Natural killer cell treated with Interleukin-12 subunit alpha and Interleukin-12 subunit beta and Interleukin-15 and Interleukin-18, amount 100 ng/mL, for 72 hours (primary cell): ENCODE measurements around the gene RNU1-2. TPM values are rescaled to one million over a fixed set of nuclear protein-coding genes. Genes with fewer than 3 reads are reported as not detected.
A peak's percentile ranks its signal among the peaks of the same experiment; 100 is the strongest.
"Not testable (repeated sequence)": the region's sequence is repeated elsewhere in the genome, so short reads cannot be mapped to it uniquely, and the experiment has no call there.

Source experiments
- ATAC-seq, 2 donors: fragments of 150-1000 bp; cut with Tn5 transposase in 1 of 2; sonication (Bioruptor Pico), chemical (Tn5 transposase) in 1 of 2; 2 replicates each; pipeline ENCODE4 v1.10.0; 2021
- DNase-seq: peaks from one replicate; pipeline ENCODE4 v3.0.0; 2022; ENCODE audit warnings: low spot score
- H3K27ac Mint-ChIP-seq, 2 donors: 1 replicate in 1 of 2; 2 replicates in 1 of 2; pipeline ENCODE4 v1.8.0; 2022; ENCODE audit warnings: mixed read lengths in 2 of 2, mild to moderate bottlenecking in 1 of 2, moderate library complexity in 1 of 2
- H3K27me3 Mint-ChIP-seq, 2 donors: 1 replicate in 1 of 2; 2 replicates in 1 of 2; pipeline ENCODE4 v1.8.0; 2022; ENCODE audit warnings: mixed read lengths in 2 of 2
- H3K36me3 Mint-ChIP-seq: one replicate; pipeline ENCODE4 v1.8.0; 2022; ENCODE audit warnings: mixed read lengths
- H3K4me1 Mint-ChIP-seq, 2 donors: 1 replicate in 1 of 2; 2 replicates in 1 of 2; pipeline ENCODE4 v1.8.0; 2022; ENCODE audit warnings: low read depth in 2 of 2, mixed read lengths in 2 of 2, mild to moderate bottlenecking in 1 of 2
- H3K4me3 Mint-ChIP-seq: one replicate; pipeline ENCODE4 v1.8.0; 2022; ENCODE audit warnings: mixed read lengths
- H3K9me3 Mint-ChIP-seq: 2 replicates; pipeline ENCODE4 v1.8.0; 2022; ENCODE audit warnings: mixed read lengths
- total RNA-seq, 2 donors: library from RNA; stranded (reverse); gene quantifications; one replicate each; pipeline ENCODE4 v1.2.3, GENCODE V29; 2022

The RNU1-2 gene
- 1,000 to 10,000 TPM; 1,591 to 3,879 TPM for total RNA-seq

- peak within 1 kb of the TSS; percentile 75 for H3K4me3 Mint-ChIP-seq
- peak; percentile 85 for DNase-seq
- H3K36me3 Mint-ChIP-seq, H3K27me3 Mint-ChIP-seq, H3K9me3 Mint-ChIP-seq: not testable (repeated sequence)
- ATAC-seq = peak; percentile 100
- peaks cover 27 to 32% of the 10 kb centered on the region in 2 donors for H3K4me1 Mint-ChIP-seq
- H3K27ac Mint-ChIP-seq = peak within 1 kb of the TSS; percentile 95 to 99
These were observed at the start of gene RNU1-2 for GRCh38 chr1:16895598-16896315. RNU1-2 (plus strand) TSS chr1:16895980.

- not testable (repeated sequence) for H3K36me3 Mint-ChIP-seq, H3K27me3 Mint-ChIP-seq, H3K4me3 Mint-ChIP-seq, DNase-seq, H3K9me3 Mint-ChIP-seq, H3K27ac Mint-ChIP-seq, ATAC-seq, H3K4me1 Mint-ChIP-seq
These were observed 39.6 kb upstream of the RNU1-2 start for GRCh38 chr1:16856201-16856600.

- H3K27ac Mint-ChIP-seq, H3K4me3 Mint-ChIP-seq, H3K4me1 Mint-ChIP-seq, DNase-seq, H3K36me3 Mint-ChIP-seq, H3K9me3 Mint-ChIP-seq, H3K27me3 Mint-ChIP-seq: not testable (repeated sequence)
- ATAC-seq = peak in 1 of 2 donors; percentile 18
These were observed 36.4 kb upstream of the RNU1-2 start for GRCh38 chr1:16859167-16860041.

GRCh38 chr1:16860048-16860447, 35.7 kb upstream of the RNU1-2 start:
- not testable (repeated sequence) for H3K9me3 Mint-ChIP-seq, H3K36me3 Mint-ChIP-seq, H3K4me3 Mint-ChIP-seq

GRCh38 chr1:16861832-16862245, 33.9 kb upstream of the RNU1-2 start:
- H3K36me3 Mint-ChIP-seq, DNase-seq, H3K4me3 Mint-ChIP-seq, H3K9me3 Mint-ChIP-seq, H3K4me1 Mint-ChIP-seq, H3K27ac Mint-ChIP-seq, H3K27me3 Mint-ChIP-seq: not testable (repeated sequence)
- peak; percentile 52 to 85 for ATAC-seq

More at GRCh38 chr1:16860048-16860447, 35.7 kb upstream of the RNU1-2 start:
- DNase-seq, H3K27me3 Mint-ChIP-seq, ATAC-seq, H3K27ac Mint-ChIP-seq, H3K4me1 Mint-ChIP-seq: not testable (repeated sequence)

- ATAC-seq = peak in 1 of 2 donors; percentile 24
- DNase-seq, H3K27me3 Mint-ChIP-seq, H3K9me3 Mint-ChIP-seq, H3K36me3 Mint-ChIP-seq, H3K4me3 Mint-ChIP-seq, H3K4me1 Mint-ChIP-seq: not testable (repeated sequence)
- H3K27ac Mint-ChIP-seq = peak overlapping the region in 1 of 2 donors; percentile 52
These were observed 33.4 kb upstream of the RNU1-2 start for GRCh38 chr1:16862415-16862814.

GRCh38 chr1:16863024-16863423, 32.8 kb upstream of the RNU1-2 start:
- peak in 1 of 2 donors; percentile 82 for ATAC-seq
- H3K9me3 Mint-ChIP-seq, H3K27me3 Mint-ChIP-seq, DNase-seq, H3K4me1 Mint-ChIP-seq, H3K36me3 Mint-ChIP-seq: not testable (repeated sequence)
- H3K27ac Mint-ChIP-seq = peak overlapping the region in 1 of 2 donors; percentile 52
- peak overlapping the region; percentile 26 for H3K4me3 Mint-ChIP-seq

GRCh38 chr1:16866926-16867707, 28.7 kb upstream of the RNU1-2 start:
- H3K4me1 Mint-ChIP-seq, H3K27ac Mint-ChIP-seq, H3K36me3 Mint-ChIP-seq, DNase-seq, ATAC-seq, H3K9me3 Mint-ChIP-seq, H3K4me3 Mint-ChIP-seq: not testable (repeated sequence)
- peaks cover 7 to 31% of the 10 kb centered on the region in 2 donors for H3K27me3 Mint-ChIP-seq

GRCh38 chr1:16868787-16869186, 27.0 kb upstream of the RNU1-2 start:
- not testable (repeated sequence) for H3K27ac Mint-ChIP-seq, H3K9me3 Mint-ChIP-seq

GRCh38 chr1:16869996-16870395, 25.8 kb upstream of the RNU1-2 start:
- not testable (repeated sequence) for H3K9me3 Mint-ChIP-seq, ATAC-seq, H3K4me1 Mint-ChIP-seq, H3K27ac Mint-ChIP-seq, H3K36me3 Mint-ChIP-seq, DNase-seq, H3K4me3 Mint-ChIP-seq
- peaks cover 13 to 33% of the 10 kb centered on the region in 2 donors for H3K27me3 Mint-ChIP-seq

More at GRCh38 chr1:16868787-16869186, 27.0 kb upstream of the RNU1-2 start:
- not testable (repeated sequence) for H3K4me1 Mint-ChIP-seq, H3K36me3 Mint-ChIP-seq, H3K4me3 Mint-ChIP-seq, DNase-seq, ATAC-seq
- H3K27me3 Mint-ChIP-seq = peaks cover 11 to 28% of the 10 kb centered on the region in 2 donors

- H3K4me1 Mint-ChIP-seq, H3K4me3 Mint-ChIP-seq, H3K36me3 Mint-ChIP-seq, DNase-seq, ATAC-seq, H3K9me3 Mint-ChIP-seq: not testable (repeated sequence)
- peaks cover 16 to 45% of the 10 kb centered on the region in 2 donors for H3K27me3 Mint-ChIP-seq
- H3K27ac Mint-ChIP-seq = peak overlapping the region in 1 of 2 donors; percentile 23
These were observed 24.6 kb upstream of the RNU1-2 start for GRCh38 chr1:16871171-16871570.

GRCh38 chr1:16872152-16873075, 23.4 kb upstream of the RNU1-2 start:
- not testable (repeated sequence) for H3K4me1 Mint-ChIP-seq, H3K9me3 Mint-ChIP-seq, H3K36me3 Mint-ChIP-seq, DNase-seq
- Mint-ChIP-seq H3K27me3 (peaks cover 19 to 57% of the 10 kb centered on the region in 2 donors), H3K27ac (peak overlapping the region in 1 of 2 donors; percentile 61), H3K4me3 (peak overlapping the region; percentile 66)
- peak; percentile 88 to 94 for ATAC-seq
